GM21367 (cell line): ENCODE results near the gene ACTR2.
"Not testable (repeated sequence)": the region's sequence is repeated elsewhere in the genome, so short reads cannot be mapped to it uniquely, and the experiment has no call there.

Experiments
- ATAC-seq: cut with Tn5 transposase; IDR thresholded peaks from one replicate; pipeline ENCODE4 v1.9.1; 2021; ENCODE audit not compliant: unreplicated experiment

The ACTR2 gene

DNA sequence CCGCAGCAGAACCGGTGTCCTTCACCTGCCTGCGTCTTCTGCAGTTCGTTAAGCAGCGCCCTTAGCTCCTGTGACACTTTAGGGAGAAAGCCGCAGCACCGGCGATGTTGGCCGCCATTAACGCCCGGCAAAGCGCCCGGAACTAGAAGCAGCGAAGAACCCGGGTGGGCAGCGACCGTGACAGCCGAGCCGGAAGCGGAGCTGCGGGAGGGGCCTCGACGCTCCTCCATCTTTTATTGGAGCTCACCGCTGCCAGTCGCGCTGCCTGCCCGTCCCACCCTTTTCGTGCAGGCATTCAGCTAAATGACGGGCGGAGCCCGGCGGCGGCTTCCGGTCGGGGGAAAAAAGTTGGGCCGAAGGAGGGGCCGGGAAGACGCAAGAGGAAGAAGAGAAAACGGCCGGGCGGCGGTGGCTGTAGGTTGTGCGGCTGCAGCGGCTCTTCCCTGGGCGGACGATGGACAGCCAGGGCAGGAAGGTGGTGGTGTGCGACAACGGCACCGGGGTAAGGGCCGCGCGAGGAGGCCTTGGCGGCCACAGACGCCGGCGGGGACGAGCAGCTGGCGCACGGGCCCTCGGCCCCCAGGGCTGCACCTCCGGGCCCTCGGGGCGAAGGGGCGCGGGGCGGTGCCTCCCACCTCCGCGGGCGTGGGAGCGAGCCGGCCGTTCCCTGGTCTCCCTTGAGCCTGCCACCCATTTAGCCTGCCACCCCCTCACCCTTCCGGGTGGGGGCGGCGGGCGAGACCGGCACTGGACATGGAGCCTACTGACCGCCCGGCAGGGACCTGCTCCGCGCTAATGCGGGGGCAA lies at the start of gene ACTR2:
Gene ACTR2, plus strand, starts transcription at position 376 of the 807 bp plus-strand sequence. Its CDS starts 79 bp downstream, at position 455.
- ATAC-seq, result peak; percentile 74

DNA sequence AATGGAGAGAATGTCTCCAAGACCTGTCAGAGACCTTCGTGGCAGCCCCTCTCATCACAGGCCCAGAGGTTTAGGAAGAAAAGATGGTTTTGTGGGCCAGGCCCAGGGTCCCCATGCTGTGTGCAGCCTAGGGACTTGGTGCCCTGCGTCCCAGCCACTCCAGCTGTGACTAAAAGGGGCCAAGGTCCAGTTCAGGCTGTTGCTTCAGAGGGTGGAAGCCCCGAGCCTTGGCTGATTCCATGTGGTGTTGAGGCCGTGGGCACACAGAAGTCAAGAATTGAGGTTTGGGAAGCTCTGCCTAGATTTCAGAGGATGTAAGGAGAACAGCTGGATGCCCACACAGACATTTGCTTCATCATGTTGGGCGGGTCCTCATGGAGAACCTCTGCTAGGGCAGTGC lies 45.1 kb upstream of the ACTR2 start:
- ATAC-seq, result no peak

DNA sequence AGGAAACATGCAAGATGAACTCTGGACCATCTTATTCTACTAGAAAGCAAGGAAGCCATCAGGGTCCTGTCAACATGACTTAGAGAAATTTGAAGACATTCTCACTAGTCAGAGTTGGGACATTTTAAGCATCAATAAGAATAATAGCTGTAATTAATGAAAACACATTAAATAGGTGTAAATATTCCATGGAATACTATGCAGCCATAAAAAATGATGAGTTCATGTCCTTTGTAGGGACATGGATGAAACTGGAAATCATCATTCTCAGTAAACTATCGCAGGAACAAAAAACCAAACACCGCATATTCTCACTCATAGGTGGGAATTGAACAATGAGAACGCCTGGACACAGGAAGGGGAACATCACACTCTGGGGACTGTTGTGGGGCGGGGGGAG lies 44.2 kb upstream of the ACTR2 start:
- ATAC-seq, result not testable (repeated sequence)

DNA sequence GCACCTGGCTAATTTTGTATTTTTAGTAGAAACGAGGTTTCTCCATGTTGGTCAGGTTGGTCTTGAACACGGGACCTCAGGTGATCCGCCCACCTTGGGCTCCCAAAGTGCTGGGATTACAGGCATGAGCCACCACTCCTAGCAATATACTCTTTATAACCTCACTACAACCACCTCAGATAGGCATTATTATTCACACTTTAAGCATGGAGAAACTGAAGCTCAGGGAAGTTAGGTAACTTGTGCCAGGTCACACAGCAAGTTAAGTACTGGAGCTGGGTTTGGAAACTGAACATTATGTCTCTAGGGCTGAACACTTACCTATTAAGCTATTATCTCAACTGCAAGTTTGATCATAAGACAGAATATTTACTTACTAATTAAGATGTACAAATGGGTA lies 42.6 kb upstream of the ACTR2 start:
- no peak for ATAC-seq

DNA sequence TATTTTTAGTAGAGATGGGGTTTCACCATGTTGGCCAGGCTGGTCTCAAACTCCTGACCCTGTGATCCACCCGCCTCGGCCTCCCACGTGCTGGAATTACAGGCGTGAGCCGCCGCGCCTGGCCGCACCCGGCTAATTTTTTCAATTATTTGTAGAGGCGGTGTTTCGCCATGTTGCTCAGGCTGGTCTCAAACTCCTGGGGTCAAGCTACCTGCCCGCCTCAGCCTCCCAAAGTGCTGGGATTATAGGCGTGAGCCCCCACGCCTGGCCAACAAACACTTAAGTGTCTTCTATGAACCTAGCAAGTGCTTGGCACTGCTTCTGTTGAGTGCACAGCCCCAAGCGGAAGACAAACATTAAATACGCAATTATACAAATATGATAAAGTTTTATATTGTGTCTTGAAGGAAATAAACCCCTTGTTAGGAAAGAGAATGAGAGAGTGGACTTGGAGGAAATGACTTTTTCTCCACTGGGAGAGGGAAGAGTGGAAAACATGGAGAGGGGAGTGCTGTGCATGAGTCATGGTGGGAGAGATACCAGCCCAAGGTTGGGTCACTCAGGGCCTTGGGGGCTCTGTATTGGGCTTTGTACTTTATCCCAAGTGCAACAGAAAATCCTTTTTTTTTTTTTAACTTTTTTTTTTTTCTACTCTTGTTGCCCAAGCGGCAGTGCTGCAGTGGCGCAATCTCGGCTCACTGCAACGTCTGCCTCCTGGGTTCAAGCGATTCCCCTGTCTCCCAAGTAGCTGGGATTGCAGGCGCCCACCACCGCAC lies 41.4 kb upstream of the ACTR2 start:
- ATAC-seq, result no peak

DNA sequence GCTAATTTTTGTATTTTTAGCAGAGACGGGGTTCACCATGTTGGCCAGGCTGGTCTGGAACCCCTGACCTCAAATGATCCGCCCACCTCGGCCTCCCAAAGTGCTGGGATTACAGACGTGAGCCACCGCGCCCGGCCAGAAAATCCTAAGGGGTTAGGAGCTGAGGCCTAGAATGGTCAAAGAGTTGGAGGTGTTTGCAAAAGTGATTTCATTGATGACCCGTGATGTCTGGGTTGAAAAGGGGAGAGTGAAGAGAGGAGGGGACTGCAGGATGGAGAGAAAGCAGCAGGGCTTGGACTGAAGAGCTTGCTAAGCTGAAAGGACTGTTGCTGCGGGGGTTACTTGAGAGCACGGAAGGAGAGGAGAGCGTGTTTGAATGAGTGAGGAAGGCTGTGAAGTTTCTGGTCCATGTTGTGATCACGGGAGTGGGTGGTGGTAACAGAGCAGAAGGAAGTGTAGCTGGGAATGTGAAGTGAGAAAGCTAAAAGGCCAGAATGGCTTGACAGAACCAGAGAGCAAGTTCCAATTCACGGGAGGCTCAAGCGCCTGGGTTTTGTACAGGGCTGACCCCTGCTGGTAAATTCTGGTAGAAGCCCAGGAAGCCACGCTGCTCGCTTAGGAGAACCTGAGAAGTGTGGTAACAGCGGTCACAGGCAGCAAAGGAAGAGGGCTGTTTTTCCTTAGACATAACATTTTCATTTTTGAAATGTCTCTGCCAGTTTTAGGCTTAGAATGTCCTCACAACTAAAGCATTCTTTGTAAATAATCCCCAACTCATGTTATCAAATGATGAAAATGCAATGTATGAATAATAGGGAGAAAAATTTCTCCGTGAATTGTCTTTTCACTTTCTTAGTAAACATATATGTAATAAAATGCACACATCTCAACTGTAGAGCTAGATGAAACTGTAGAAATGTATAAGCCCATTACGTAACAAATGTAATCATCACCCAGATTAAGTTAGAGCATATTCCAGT lies 40.5 kb upstream of the ACTR2 start:
- peak; percentile 68 for ATAC-seq

DNA sequence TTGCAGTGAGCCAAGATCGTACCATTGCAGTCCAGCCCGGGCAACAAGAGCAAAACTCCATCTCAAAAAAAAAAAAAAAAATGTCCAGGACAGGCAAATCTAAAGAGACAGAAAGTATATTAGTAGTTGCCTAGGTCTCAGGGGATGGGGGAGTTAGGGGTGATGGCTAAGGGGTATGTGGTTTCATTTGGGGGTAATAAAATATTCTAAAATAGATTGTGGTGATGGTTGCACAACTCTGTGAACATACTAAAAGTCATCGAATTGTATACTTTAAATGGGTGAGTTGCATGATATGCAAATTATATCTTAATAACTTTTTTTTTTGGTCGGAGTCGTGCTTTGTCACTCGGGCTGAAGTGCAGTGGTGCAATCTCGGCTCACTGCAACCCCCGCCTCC lies 34.2 kb upstream of the ACTR2 start:
- ATAC-seq, result no peak

DNA sequence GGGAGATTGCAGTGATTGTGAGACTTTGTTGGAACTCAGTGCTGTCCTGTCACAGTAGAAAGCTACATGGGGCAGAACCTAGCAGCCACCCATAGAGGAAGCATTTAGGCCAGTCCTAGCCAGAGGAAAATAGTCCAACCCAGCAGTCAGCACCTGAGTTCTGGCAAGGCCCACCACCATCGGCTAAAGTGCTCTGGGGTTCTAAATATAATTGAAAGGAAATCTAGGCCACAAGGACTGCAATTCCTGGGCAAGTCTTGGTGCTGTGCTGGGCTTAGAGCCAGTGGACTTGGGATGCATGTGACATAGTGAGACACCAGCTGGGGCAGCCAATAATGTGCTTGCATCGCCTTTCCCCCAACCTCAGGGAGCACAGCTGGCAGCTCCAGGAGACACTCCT lies 28.9 kb upstream of the ACTR2 start:
- ATAC-seq, result no peak

DNA sequence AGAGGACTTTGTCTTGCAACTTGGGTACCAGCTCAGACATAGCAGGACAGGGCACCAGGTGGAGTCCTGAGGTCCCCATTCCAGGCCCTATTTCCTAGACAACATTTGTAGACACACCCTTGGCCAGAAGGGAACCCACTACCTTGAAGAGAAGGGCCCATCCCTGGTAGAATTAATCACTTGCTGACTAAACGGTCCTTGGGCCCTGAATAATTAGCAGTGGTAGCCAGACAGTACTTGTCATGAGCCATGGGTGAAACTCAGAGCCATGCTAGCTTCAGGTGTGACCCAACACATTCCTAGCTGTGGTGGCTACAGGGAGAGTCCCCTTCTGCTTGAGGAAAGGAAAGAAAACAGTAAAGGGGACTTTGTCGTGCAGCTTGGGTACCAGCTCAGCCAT lies 28.5 kb upstream of the ACTR2 start:
- no peak for ATAC-seq

DNA sequence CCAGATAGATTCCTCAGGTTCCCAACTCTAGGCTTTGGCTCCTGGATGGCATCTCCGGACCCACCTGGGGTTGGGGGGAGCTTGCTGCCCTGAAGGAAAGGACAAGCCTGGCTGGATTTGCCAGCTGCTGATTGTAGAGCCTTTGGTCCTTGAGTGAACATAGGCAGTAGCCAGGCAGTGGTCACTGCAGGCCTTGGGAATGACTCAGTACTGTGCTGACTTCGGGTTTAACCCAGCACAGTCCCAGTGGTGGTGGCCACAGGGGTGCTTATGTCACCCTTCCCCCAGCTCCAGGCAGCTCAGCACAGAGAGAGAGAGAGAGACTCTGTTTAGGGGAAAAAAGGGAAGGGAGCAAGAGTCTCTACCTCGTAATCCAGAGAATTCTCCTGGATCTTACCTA lies 27.7 kb upstream of the ACTR2 start:
- ATAC-seq, result no peak

DNA sequence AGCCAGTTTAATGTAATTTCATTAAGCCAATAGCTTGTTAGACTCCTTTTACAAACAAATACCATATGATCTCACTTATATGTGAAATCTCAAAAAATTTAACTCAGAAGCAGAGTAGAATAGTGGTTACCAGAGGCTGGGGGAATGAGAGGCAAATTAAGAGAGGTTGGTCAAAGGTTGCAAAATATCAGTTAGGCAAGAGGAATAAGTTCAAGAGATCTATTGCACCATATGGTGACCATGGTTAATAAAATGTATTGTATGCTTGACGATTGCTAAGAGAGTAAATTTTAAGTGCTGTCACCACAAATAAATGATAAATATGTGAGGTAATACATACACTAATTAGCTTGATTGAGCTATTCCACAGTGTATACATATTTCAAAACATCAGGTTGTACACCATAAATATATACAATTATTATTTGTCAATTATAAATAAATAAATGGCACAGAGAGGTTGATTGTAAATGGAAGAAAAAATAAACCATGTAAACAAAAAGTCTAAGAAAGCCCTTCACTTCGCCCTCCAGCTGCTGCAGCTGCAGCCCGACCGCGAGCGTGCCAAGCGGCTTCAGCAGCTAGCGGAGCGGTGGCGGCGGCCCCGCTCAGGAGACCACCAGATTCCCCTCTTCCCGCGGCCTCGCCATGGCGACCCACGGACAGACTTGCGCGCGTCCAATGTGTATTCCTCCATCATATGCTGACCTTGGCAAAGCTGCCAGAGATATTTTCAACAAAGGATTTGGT lies 23.0 kb upstream of the ACTR2 start:
- no peak for ATAC-seq

DNA sequence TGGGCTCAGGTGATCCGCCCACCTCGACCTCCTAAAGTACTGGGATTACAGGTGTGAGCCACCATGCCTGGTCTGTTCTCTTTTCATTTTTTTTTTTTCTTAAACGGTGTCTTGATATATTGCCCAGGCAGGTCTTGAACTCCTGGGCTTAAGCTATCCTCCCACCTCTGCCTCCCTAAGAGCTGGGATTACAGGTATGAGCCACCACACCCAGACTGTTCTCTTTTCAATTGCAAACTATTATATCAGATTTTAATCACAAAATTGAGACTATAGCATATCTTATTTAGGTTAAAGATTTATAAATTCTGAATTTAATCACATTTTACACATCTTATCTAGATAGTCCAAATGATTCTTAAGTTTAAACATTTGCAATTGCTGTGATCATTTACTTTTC lies 15.5 kb upstream of the ACTR2 start:
- ATAC-seq, result no peak

DNA sequence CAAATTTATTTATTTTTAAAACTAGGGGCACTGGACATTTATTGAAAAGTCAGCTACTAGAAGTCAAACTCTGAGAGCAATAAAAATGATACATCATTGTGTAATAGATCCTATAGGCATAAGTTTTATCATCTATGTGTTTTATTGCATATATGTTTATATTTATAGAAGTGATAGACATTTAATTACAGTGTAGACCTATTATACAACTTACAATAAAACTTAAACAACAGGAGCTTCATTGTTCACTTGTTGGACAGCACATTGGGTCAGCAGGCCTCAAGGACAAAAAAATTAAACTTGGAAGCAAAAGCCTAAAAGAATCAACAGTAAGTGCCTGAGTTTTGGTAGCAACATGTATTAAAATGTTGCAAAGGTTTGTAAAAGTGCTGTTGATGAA lies 15.0 kb upstream of the ACTR2 start:
- ATAC-seq, result no peak

DNA sequence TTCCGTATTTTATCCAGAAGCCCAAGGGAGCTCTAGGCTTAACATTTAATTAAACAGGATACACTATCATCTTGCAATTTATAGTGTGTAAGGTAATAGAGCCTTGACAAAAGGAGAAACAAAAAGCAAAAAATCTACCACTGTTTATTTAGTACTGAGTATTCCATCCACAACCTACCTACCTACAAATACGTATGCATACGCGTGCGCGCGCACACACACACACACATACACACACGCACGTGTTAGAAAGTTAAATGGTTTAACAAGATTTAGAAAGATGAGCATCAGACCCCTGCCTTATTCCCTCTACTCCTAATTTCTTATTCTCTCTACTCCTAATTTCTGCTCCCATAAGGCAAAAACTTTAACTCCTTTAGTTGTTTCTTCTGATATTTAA lies 14.6 kb upstream of the ACTR2 start:
- no peak for ATAC-seq

DNA sequence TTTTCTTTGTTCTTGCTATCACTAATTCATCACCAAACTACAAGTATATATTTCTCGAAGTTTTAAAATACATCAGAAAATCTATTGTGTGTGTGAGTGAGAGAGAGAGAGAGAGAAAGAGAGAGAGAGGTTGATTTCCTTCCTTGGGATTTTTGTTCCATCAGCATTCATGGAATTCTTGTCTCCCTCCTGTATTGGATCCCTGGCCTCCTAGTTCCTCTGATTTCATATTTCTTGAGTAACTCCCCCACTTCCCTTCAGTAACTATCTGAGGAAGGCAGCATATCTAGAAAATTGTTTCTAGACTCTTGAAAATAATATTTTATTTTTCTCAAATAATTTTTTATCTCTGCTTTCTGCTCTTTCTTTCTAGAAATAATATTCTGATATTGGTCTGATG lies 13.3 kb upstream of the ACTR2 start:
- ATAC-seq, result no peak

DNA sequence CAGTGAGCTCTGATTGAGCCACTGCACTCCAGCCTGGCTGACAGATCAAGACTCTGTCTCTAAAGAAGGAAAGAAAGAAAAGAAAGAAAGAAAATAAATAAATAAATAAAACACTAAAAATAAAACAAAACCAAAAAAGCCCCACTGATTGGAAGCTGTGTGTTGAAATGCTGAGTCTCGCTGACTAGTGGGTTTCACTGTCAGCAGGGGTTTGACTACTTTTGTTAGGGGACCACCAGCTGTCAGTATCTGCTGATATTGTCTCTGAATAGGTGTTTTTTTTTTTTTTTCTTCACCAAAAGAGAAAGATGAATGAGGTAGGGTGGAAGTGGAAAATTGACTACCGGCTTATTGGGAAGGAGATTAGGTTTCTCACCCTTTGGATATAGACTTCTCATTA lies 12.8 kb upstream of the ACTR2 start:
- ATAC-seq, result no peak

DNA sequence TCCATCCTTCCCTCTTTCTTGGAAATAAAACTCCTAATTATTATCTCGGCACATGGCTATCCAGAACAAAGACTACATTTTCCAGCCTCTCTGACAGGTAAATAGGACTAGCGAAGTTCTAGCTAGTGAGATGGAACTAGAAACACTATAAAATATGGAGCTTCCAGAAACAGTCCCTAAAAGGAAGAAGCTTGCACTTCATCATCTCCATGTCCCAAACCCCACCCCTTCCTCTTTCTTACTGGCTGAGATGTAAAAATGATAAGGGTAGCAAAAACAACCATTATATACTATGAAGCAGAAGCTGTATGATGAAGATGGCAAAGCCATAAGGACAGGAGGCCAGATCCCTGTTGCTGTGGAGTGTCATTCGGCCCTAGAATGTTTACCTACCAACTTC lies 11.7 kb upstream of the ACTR2 start:
- ATAC-seq, result no peak

DNA sequence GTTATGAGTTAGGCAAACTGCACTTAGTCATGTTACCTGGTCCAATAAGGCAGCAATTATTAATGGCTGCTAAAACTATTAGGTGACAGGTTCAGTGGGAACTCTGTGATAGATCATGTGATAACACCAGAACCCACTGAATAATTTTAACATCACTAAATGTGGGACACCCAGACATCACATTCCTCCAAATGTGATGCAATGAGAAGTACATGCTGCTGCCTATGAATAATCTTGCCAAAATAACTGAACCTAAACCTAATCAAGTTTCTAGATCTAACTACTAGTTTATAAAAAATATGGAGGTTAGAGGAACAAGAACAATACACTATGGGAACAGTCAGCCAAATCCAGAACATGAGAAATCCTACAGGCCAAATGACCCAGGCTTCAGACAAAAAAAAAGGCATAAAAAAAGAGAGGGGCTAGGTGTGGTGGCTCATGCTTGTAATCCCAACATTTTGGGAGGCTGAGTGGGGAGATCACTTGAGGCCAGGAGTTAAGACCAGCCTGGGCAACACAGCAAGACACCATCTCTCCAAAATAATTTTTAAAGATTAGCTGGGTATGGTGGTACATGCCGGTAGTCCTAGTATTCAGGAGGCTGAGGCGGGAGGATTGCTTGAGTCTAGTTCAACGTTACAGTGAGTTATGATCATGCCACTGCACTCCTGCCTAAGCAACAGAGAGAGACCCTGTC lies 7.0 kb upstream of the ACTR2 start:
- no peak for ATAC-seq

DNA sequence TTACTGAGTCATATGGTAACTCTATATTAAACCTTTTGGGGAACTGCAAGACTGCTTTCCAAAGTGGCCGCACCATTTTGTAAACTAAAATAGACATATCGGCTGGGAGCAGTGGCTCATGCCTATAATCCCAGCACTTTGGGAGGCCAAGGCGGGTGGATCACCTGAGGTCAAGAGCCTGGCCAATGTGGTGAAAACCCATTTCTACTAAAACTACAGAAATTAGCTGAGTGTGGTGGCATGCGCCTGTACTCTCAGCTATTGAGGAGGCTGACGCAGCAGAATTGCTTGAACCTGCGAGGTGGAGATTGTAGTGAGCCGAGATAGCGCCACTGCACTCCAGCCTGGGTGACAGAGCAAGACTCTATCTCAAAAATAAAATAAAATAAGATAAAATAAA lies 6.4 kb upstream of the ACTR2 start:
- ATAC-seq, result not testable (repeated sequence)

DNA sequence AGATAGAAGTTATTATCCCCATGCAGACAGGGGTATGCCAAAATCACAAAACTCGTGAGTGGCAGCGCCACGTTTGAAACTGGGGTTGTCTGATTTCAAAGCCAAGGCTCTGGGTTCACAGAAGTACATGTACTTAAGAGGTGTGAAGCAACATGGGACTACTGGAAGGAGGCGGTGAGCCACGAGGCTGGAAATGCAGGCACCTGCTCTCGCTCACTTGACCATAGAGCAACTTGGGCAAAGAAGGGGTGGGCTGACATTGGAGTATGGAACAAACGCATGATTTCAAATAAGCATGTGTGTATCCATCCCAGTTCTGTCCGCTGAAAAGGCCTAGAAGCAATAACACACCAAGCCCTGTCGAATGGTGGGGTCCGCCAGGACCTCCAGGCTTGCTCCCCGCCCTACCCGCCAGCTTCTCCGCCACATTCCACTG lies 593 bp upstream of the ACTR2 start:
- peak; percentile 15 for ATAC-seq
